ENCODE results near the gene ETV2. TPM values are rescaled to one million over a fixed set of nuclear protein-coding genes. Genes with fewer than 3 reads are reported as not detected.
"Not testable (repeated sequence)": the region's sequence is repeated elsewhere in the genome, so short reads cannot be mapped to it uniquely, and the experiment has no call there.

Gene ETV2
- total RNA-seq, 4 donors from 2014 or later, result 1.1 to 35.2 (median 3.5) TPM; not detected in 1

GRCh38 chr19:35596366-35596999 lies 45.1 kb upstream of the ETV2 start:
- intact Hi-C loops (cut with DNase I; ENCODE audit: low total_unique reads) (no loop called here), in situ Hi-C loops (cut with MboI; ENCODE audit: low pct_ligation_motif_present in 1 of 4, low pct_unique_long_range_greater_than_20kb in 1 of 4, low sequenced_read_pairs in 3 of 4) (no loop called here)
- Histone ChIP-seq H3K27me3 (peaks cover 11% of the 10 kb centered on the region), H3K4me3 (no peak overlapping the region), H3K9me3 (no peaks in the 10 kb centered on the region), H3K27ac (no peak overlapping the region), H3K4me1 (no peaks in the 10 kb centered on the region), H3K36me3 (no peaks in the 10 kb centered on the region)
- no peak for DNase-seq
- TF ChIP-seq POLR2AphosphoS5 (IDR thresholded peaks at IDR 0.05) (no peak), POLR2A (IDR thresholded peaks at IDR 0.05) (no peak), CTCF (IDR thresholded peaks at IDR 0.05) (no peak)
- WGBS, 2 donors (ENCODE audit: low coverage in 1 of 2), result 56 to 72% methylated on average over 4 of the region's 4 CpGs

- no peak overlapping the region for H3K4me3 ChIP-seq
- no peaks in the 10 kb centered on the region for H3K36me3 ChIP-seq
- TF ChIP-seq POLR2A (IDR thresholded peaks at IDR 0.05) (no peak), POLR2AphosphoS5 (IDR thresholded peaks at IDR 0.05) (no peak), CTCF (IDR thresholded peaks at IDR 0.05) (no peak), EP300 (IDR thresholded peaks at IDR 0.05; ENCODE audit: low read depth) (no peak)
- 81 to 96% methylated on average over 3 of the region's 3 CpGs for WGBS, 2 donors (ENCODE audit: low coverage in 1 of 2)
- in situ Hi-C loops (cut with MboI; ENCODE audit: low pct_ligation_motif_present in 1 of 4, low pct_unique_long_range_greater_than_20kb in 1 of 4, low sequenced_read_pairs in 3 of 4), result no loop called here
- no peaks in the 10 kb centered on the region for H3K27me3 ChIP-seq
- intact Hi-C loops (cut with DNase I; ENCODE audit: low total_unique reads), result no loop called here
- no peak for DNase-seq
- no peak overlapping the region for H3K27ac ChIP-seq
- H3K4me1 ChIP-seq, result no peaks in the 10 kb centered on the region
- H3K9me3 ChIP-seq, result no peaks in the 10 kb centered on the region
Measured at GRCh38 chr19:35601971-35602370, 39.6 kb upstream of the ETV2 start.

GRCh38 chr19:35604436-35604835 lies 37.1 kb upstream of the ETV2 start:
- H3K9me3 ChIP-seq; H3K27me3 ChIP-seq; intact Hi-C loops (cut with DNase I; ENCODE audit: low total_unique reads); H3K27ac ChIP-seq; DNase-seq; H3K36me3 ChIP-seq; H3K4me3 ChIP-seq; in situ Hi-C loops (cut with MboI; ENCODE audit: low pct_ligation_motif_present in 1 of 4, low pct_unique_long_range_greater_than_20kb in 1 of 4, low sequenced_read_pairs in 3 of 4); H3K4me1 ChIP-seq: not testable (repeated sequence)
- WGBS, 2 donors (ENCODE audit: low coverage in 1 of 2), result 90 to 92% methylated on average over 3 to 4 of the region's 4 CpGs

- in situ Hi-C loops (cut with MboI; ENCODE audit: low pct_ligation_motif_present in 1 of 4, low pct_unique_long_range_greater_than_20kb in 1 of 4, low sequenced_read_pairs in 3 of 4); intact Hi-C loops (cut with DNase I; ENCODE audit: low total_unique reads); H3K4me1 ChIP-seq; H3K4me3 ChIP-seq; H3K27ac ChIP-seq; H3K36me3 ChIP-seq; H3K27me3 ChIP-seq; DNase-seq; H3K9me3 ChIP-seq: not testable (repeated sequence)
- WGBS, 2 donors (ENCODE audit: low coverage in 1 of 2), result 86% methylated on average over 8 of the region's 8 CpGs; no CpG with 5 or more reads in 1 of the 2 donors
Measured at GRCh38 chr19:35607170-35607569, 34.4 kb upstream of the ETV2 start.

DNA sequence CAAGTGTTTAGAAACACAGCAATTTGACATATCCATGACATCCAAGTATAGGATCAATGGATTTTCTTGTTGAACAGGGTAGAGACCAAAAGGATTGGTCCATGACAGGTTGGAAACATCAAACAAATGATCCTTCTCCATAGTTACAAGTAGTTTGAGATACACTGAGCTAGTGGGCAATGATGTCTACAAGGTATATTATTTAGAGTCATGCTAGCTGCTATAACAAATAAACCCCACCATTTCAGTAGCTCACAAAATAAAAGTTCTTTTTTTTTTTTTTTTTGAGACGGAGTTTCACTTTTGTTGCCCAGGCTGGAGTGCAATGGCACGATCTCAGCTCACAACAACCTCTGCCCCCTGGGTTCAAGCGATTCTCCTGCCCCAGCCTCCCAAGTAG lies 33.9 kb upstream of the ETV2 start:
- H3K4me1 ChIP-seq, result peaks cover 0 to 7% (median 5%) of the 10 kb centered on the region in 4 donors
- TF ChIP-seq CTCF (IDR thresholded peaks at IDR 0.05) (no peak), POLR2A (IDR thresholded peaks at IDR 0.05) (no peak), EP300 (IDR thresholded peaks at IDR 0.05; ENCODE audit: low read depth) (no peak), POLR2AphosphoS5 (IDR thresholded peaks at IDR 0.05) (no peak)
- no peak for DNase-seq
- H3K36me3 ChIP-seq, result no peaks in the 10 kb centered on the region
- H3K27ac ChIP-seq, result no peak overlapping the region
- no peak overlapping the region for H3K4me3 ChIP-seq
- intact Hi-C loops (cut with DNase I; ENCODE audit: low total_unique reads) (no loop called here), in situ Hi-C loops (cut with MboI; ENCODE audit: low pct_ligation_motif_present in 1 of 4, low pct_unique_long_range_greater_than_20kb in 1 of 4, low sequenced_read_pairs in 3 of 4) (no loop called here)
- peaks cover 0 to 4% of the 10 kb centered on the region in 2 donors for H3K9me3 ChIP-seq
- no peaks in the 10 kb centered on the region for H3K27me3 ChIP-seq
- 88% methylated on average over 3 of the region's 3 CpGs; no CpG with 5 or more reads in 1 of the 2 donors for WGBS, 2 donors (ENCODE audit: low coverage in 1 of 2)
